ENCODE measurements around the gene COX5B.

COX5B gene

DNA sequence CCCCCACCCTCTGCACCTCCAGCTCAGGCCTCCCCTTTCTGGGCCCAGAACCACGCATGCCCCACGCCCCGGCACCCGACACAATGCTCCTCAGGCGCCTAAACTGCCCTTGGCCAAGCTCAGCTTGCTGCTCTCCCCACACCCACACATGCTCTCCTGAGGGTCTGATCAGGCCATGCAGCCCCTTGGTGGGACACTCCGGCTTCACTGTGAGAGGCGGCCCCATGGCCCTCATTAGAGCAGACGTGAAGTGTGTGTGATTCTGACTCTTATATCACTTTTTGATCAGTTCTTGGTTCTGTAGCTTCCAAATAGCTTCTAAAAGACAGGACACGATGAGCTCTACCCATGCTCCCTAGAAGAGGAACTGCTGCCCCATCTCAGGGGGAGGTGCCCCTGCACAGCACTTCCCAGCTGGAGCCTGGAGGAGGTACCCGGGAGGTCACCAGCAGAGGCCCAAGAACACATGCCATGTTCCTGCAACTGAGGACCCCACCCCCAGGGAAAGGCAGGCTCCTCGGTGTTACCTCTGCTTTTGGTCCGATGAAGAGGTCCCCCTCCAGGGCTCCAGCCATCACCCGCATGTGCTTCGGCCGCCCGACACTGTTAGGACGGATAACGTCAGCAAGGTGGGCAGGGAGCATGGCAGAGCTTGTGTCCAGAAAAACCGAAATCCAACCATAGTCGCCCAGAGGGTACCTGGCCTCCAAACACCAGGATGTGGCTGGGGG is 14.3 kb downstream of the COX5B start:
- no peak overlapping the region for H3K27ac ChIP-seq
- TF ChIP-seq, protein P1, sequence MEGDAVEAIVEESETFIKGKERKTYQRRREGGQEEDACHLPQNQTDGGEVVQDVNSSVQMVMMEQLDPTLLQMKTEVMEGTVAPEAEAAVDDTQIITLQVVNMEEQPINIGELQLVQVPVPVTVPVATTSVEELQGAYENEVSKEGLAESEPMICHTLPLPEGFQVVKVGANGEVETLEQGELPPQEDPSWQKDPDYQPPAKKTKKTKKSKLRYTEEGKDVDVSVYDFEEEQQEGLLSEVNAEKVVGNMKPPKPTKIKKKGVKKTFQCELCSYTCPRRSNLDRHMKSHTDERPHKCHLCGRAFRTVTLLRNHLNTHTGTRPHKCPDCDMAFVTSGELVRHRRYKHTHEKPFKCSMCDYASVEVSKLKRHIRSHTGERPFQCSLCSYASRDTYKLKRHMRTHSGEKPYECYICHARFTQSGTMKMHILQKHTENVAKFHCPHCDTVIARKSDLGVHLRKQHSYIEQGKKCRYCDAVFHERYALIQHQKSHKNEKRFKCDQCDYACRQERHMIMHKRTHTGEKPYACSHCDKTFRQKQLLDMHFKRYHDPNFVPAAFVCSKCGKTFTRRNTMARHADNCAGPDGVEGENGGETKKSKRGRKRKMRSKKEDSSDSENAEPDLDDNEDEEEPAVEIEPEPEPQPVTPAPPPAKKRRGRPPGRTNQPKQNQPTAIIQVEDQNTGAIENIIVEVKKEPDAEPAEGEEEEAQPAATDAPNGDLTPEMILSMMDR (IDR thresholded peaks at IDR 0.05) = no peak

DNA sequence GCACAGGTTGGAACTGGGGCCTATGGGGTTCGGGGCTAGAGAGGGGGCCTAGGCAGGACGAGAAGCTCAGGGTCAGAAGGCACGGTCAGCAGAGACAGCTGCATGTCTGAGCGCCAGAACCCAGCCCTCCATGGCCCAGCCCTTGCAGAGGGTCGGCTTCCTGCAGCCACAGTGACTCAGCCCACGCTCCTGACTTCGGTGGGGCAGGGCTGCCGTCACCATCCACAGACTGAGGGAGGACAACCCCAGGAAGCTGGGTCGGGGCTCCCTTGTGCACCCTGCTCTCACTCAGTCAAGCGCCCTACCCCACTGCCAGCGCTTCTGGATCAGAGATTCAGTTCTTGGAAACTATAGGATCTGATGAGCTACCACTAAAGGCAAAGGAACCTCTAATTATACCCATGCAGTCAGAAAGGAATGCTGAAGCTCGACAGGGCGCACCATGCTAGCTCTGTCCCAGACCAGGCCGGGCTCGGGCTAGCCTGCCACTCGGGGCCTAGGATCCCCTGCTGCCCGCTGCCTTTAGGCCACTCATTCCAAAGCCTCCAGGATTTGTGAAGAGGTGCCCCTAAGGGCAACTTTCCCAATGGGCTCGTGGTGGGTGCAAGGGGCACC is 15.0 kb downstream of the COX5B start:
- DNase-seq (ENCODE audit: low spot score) = peak; percentile 69
- H3K4me3 ChIP-seq = no peak overlapping the region
- TF ChIP-seq, protein P1 (IDR thresholded peaks at IDR 0.05) = no peak
- H3K27ac ChIP-seq = no peak overlapping the region

More for the DNA sequence above, 14.3 kb downstream of the COX5B start:
- H3K4me3 ChIP-seq = no peak overlapping the region
- DNase-seq (ENCODE audit: low spot score) = peak; percentile 66

DNA sequence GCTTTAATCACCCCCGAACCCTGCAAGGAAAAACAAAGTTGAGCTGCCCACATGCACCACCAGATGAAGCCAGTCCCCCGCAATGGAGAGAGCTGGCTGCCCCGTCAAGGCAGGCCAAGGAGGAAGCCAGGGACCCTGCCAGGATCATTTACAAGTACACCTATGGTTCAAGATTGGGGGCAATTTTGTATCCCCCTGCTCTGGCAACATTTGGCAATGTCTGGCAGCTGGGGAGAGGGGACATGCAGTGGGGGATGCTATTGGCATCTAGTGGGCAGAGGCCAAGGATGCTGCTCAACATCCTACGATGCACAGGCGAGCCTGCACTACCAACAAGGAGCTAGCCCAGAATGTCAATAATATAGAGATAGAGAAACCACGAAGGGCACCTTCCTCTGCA is 16.1 kb downstream of the COX5B start:
- Histone ChIP-seq H3K4me3 (peak overlapping the region; percentile 27), H3K27ac (no peak overlapping the region)
- no peak for DNase-seq (ENCODE audit: low spot score)
- TF ChIP-seq, protein P1 (IDR thresholded peaks at IDR 0.05) = no peak

DNA sequence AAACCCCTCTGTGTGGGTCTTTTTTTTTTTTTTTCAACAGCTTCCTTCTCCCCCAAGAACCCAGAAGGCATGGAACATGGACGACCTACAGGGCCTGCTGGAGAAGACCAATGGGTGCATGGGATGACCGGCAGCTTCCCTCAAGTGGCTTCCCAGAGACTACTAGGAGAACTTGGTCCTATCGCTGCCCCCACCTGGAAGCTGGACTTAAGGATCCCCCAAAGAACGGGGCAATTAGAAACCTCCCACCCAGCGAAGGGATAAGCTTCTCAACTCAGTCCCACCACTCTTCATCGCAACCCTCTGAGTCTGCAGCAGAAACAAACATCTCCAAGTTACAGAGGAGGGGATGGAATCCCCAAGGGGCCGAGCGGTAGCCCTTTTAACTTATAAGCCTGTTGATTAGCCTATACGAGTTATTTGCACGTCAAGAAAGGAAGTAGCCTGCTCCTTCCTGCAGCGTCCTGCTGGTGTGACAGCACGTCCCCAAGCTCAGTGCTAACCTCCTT is 16.6 kb downstream of the COX5B start:
- peak; percentile 59 for DNase-seq (ENCODE audit: low spot score)
- TF ChIP-seq, protein P1 (IDR thresholded peaks at IDR 0.05) = no peak
- H3K4me3 ChIP-seq = peak overlapping the region; percentile 95
- peak overlapping the region; percentile 96 to 99 for H3K27ac ChIP-seq

DNA sequence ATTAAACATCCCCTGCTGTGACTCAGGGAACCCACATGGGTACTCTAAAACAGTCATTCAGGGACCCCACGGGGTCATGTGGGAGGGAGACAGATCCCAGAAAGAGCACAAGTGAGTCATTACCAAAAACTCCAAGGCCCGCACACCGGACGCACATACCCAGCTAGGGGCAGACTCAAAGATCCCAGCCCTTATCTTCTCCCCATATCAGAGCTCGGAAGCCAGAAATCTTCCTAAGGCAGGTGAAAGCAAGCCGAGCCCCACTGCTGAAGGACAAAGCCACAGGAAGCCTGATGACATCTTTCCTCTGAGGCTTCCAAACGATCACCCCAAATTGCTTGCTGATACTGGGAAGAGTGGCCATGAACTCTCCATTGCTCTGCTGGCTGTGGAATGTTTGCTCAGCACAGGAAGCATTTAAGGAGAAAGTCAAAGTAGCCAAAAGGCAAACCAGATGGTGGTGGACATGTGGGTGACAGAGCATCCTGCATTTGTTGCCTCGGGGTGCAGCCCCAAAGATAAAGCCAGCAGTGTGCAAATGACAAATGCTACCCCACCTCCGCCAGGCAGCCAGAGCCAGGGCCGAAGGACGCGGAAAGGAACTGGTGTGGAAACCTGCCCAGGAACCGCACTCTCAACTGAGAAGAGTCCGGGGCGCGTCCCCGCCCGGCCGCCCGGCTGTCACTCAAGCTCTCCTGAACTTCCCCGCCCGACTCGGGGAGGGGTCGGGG is 17.2 kb downstream of the COX5B start:
- TF ChIP-seq, protein P1 (IDR thresholded peaks at IDR 0.05) = no peak
- Histone ChIP-seq H3K27ac (peak overlapping the region; percentile 96 to 99), H3K4me3 (peak overlapping the region; percentile 95)
- peak; percentile 86 for DNase-seq (ENCODE audit: low spot score)

DNA sequence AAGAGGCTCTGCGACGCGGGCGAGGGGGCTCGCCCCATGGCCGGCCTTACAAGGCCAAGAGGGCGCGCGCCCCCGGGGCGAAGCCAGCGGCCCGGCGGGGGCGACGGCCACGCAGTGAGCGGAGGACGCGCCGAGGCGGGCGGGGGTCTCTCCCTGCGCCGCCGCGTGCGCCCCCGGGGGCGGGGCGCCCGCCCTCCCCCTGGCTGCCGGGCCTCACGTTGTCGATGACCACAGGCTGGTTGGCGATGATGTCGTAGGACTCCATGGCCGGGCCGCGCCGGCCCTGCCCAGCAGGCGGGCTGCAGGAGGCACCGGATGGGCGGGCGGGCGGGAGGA is 17.7 kb downstream of the COX5B start:
- Histone ChIP-seq H3K4me3 (peak overlapping the region; percentile 95), H3K27ac (peak overlapping the region; percentile 96 to 99)
- DNase-seq (ENCODE audit: low spot score) = no peak
- TF ChIP-seq, protein P1 (IDR thresholded peaks at IDR 0.05) = no peak

All from coronary artery (tissue), 2 donors.